ENCODE results near the gene MYO10.
A peak's percentile ranks its signal among the peaks of the same experiment; 100 is the strongest.

Gene MYO10

DNA sequence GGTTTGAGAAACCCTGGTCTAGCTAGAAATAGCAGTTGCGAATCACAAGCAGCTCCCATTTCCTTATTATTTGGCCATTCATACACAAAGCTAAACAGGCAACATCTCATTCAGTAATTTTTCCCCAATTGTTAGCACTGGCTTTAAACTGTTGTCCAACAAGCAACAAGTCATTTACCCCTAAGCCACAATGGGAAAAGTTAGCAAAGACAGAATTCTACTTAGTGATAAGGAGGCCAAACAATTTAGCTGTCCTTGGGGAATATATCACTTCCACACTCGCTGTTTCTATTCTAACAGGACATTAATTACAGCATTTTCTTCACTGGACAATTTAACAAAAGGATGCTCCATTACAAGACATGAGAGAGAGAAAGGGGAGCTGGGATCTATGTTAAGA is 2.8 kb downstream of the MYO10 start:
- TF ChIP-seq, protein P1, sequence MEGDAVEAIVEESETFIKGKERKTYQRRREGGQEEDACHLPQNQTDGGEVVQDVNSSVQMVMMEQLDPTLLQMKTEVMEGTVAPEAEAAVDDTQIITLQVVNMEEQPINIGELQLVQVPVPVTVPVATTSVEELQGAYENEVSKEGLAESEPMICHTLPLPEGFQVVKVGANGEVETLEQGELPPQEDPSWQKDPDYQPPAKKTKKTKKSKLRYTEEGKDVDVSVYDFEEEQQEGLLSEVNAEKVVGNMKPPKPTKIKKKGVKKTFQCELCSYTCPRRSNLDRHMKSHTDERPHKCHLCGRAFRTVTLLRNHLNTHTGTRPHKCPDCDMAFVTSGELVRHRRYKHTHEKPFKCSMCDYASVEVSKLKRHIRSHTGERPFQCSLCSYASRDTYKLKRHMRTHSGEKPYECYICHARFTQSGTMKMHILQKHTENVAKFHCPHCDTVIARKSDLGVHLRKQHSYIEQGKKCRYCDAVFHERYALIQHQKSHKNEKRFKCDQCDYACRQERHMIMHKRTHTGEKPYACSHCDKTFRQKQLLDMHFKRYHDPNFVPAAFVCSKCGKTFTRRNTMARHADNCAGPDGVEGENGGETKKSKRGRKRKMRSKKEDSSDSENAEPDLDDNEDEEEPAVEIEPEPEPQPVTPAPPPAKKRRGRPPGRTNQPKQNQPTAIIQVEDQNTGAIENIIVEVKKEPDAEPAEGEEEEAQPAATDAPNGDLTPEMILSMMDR (IDR thresholded peaks at IDR 0.05; ENCODE audit: low read depth, low read length): no peak
- peak overlapping the region; percentile 91 for H3K4me3 ChIP-seq (ENCODE audit: low read depth, low read length)

DNA sequence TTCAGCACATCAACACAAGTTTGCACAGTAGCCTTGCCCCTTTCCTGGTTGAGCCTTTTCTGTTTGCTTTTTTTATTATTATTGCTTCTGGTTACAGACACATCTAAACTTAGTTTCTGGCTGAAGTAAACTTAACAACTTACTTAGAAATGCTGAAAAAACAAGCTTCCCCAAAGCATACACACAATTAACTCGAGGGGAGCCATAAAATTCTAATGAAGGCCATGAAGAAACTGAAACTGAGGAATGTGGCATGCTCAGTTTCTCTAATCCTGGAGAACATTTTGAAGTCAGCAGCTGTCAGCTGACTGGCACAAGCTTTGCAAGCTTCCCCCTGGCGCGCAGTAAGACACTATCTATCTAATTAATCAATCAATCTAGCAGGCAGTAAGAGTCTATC is 3.7 kb downstream of the MYO10 start:
- peak overlapping the region; percentile 91 for H3K4me3 ChIP-seq (ENCODE audit: low read depth, low read length)
- TF ChIP-seq, protein P1 (IDR thresholded peaks at IDR 0.05; ENCODE audit: low read depth, low read length): no peak

DNA sequence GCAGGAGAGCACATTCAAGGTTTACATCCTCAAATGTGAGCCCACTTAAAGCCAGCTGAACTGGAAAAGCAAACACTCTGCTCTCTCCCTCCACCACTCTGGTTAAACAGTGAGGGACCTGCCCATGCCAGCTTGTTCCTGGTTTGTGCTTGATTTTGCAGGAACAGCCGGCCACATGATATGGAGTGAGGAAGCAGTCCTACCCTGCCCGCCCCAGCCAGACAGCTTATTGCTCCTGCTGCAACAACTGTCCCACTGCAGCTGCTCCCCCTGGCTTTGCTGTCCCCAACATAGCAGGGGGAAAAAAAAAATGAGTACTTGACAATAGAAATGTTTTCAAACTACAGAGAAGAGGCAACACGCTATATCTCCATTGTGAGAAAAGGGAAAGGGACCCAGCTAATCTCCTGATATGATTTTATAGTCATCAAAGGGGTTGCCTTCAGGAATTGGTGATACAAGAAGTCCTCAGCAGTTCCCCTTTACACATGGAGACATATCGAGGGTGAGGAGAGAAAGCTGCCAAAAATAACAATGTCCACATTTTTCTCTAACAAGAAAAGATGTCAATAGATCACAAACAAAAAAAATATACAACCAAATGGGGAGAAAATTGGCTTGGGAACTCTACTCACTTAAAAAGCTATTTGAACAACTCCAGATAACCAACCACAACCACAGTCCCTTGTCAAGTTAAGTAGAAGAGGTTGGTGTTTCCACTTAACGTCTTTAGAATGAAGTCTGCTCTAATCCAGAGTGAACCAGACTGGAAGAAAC is 4.6 kb downstream of the MYO10 start:
- H3K4me3 ChIP-seq (ENCODE audit: low read depth, low read length): 0 out of 2 replicates have a peak overlapping the region, but pooled peaks have one; percentile 10
- TF ChIP-seq, protein P1 (IDR thresholded peaks at IDR 0.05; ENCODE audit: low read depth, low read length): no peak

DNA sequence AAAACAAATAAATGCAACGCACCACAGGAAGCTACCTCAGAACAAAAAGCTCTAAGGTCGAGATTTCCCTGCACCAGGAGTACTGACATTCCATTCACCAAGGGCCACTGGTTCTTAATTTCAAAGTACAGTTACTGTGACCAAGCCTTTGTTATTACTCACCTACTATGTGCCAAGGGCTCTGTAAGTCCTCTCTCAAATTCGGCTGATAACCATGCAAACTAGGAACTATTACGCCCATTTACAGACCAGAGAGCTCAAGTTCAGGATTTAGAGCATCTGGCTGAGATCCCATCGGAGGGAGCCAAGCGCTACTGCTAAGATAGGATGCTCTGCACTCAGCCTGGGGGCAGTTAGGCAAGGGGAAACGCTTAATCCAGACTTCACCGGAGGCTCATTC is 5.6 kb downstream of the MYO10 start:
- TF ChIP-seq, protein P1 (IDR thresholded peaks at IDR 0.05; ENCODE audit: low read depth, low read length): no peak
- H3K4me3 ChIP-seq (ENCODE audit: low read depth, low read length): no peak overlapping the region

DNA sequence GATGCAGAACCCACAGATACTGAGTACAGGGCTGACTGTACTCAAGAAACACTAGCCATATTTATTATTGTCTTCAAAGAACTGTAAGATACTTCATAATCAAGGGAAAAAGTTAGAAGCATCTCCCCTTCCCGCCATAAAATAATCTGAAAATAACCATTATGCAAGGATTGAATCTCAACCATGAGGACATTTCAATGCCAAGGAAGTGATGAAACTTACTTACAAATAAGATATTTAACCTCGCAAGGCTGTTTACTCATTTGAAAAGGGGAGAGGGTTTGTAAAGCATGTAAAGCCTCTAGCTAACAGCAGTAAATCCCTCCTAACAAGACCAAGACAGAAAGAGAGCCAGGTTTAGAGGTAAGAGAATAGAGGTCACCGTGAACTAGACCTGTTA is 6.3 kb downstream of the MYO10 start:
- no peak overlapping the region for H3K4me3 ChIP-seq (ENCODE audit: low read depth, low read length)
- TF ChIP-seq, protein P1 (IDR thresholded peaks at IDR 0.05; ENCODE audit: low read depth, low read length): no peak

DNA sequence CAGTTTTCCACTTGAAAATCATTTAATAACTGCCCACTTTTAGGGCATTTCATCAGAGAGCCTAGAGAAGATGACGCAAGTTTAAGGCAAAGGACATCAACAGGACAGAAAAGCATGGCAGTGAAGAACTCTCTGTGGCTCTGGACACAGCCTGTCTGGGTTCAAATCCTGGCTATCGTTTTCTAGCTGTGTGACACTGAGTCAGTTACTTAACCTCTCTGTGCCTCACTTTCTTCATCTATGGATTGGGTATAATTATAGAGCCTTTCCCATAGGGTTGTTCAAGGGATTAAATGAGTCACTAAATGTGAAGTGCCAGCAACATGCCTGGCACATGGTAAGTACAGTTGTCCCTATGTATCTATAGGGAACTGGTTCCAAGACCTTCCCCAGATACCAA is 6.7 kb downstream of the MYO10 start:
- TF ChIP-seq, protein P1 (IDR thresholded peaks at IDR 0.05; ENCODE audit: low read depth, low read length): no peak
- H3K4me3 ChIP-seq (ENCODE audit: low read depth, low read length): no peak overlapping the region

DNA sequence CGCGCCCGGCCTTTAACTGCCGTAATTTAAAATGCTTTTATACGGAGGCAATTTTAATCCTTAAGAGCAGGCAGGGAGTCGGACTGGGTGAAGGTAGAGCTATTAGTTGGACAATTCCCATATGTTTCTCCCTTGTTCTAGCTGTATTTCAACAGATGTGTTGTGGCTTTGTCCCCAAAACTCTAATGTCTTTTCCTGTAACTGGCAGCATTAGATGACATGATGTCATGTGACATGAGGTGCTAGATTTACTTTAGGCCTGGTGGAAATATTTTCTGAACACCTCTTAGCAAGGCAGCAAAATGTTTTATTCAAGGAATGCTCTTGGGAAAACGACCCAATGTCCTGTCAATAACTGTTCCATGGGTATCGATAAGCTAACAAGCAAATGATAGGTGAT is 8.5 kb downstream of the MYO10 start:
- H3K4me3 ChIP-seq (ENCODE audit: low read depth, low read length): no peak overlapping the region
- TF ChIP-seq, protein P1 (IDR thresholded peaks at IDR 0.05; ENCODE audit: low read depth, low read length): no peak
